HG02588 (cell line): ENCODE results near the gene ABHD17B.
"Not testable (repeated sequence)": the region's sequence is repeated elsewhere in the genome, so short reads cannot be mapped to it uniquely, and the experiment has no call there.

Experiments used
- ATAC-seq: cut with Tn5 transposase; IDR thresholded peaks from one replicate; pipeline ENCODE4 v1.9.1; 2021; ENCODE audit warnings: mild to moderate bottlenecking, moderate library complexity; ENCODE audit not compliant: unreplicated experiment

Gene ABHD17B

GRCh38 chr9:71911061-71911907 is at the start of gene ABHD17B, which contains the start of gene C9orf85:
Gene ABHD17B, minus strand, starts transcription at chr9:71911193. Its CDS starts 36,113 bp downstream, at chr9:71875080.
Gene C9orf85, plus strand, starts transcription at chr9:71911639. Its CDS starts 96 bp downstream, at chr9:71911735.
- ATAC-seq, result peak; percentile 95

- peak; percentile 86 for ATAC-seq
Observed at GRCh38 chr9:71955300-71955915, 44.4 kb upstream of the ABHD17B start.

GRCh38 chr9:71954652-71955051 is 43.7 kb upstream of the ABHD17B start:
- not testable (repeated sequence) for ATAC-seq

GRCh38 chr9:71944754-71945375 is 33.9 kb upstream of the ABHD17B start:
- no peak for ATAC-seq

DNA sequence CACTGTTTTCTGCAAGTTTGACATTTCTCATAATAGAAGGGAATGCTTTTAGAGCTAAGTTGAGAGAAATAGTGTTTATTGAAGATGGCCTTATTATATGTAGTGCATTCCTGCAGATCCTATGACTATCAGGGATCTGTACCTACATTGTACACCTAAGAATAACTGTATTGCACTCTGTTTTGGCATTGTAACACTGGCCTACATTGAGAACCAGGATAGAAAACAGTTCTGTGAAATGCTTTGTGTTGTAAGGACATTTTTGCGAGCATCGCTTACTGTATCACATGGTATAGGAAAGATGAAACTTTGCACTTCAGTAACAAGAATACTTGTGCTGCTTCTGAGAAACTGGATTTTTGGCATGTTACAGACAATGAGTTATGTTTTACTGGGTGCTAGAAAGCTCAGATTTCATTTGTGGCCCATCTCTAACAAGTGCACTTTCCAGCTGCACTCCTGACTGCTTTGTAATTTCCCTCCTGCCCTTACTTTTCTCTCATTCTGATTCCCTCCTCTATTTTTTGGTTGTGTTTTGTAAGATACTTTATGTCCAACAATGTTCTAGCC is 31.1 kb upstream of the ABHD17B start:
- no peak for ATAC-seq

GRCh38 chr9:71941060-71941568 is 30.1 kb upstream of the ABHD17B start:
- ATAC-seq, result no peak

DNA sequence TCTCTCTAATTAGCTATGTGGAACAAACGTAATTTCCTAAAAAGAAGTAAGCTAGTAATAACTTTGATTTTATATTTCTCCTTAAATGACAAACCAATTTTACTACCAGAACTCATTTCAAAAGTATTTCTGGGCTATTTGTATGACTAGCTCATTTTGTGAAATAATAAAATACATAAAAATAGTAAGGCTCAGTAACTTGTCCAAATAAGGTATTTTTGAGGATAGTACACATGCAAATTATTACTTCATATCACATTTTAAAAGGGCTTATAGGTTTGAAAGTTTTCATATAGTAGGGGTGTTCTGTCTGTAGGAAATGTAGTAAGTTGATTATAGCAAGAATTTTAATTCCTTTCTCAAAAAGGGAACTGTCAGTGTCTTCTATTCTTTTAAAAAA is 26.9 kb upstream of the ABHD17B start:
- no peak for ATAC-seq

GRCh38 chr9:71937070-71937625 is 26.2 kb upstream of the ABHD17B start:
- ATAC-seq, result no peak

DNA sequence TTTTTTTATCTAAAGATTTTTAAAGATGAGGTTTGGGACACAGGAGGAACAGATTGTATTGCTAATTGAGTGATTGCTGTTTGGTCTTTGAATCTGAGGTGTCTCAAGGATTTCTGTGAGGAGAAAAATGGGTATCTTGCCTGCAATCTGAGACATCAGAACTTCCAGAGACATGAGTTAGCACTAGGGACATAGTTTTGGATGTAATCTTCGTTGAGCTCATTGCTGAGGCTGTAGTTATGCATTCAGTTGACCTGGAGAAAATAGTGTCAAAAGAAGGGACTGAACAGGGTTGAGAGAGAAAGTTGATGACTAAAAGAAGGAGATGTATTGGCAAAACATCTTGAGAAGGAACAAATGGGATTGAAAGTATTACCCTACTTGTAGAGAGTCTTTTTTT is 25.1 kb upstream of the ABHD17B start:
- ATAC-seq, result no peak

DNA sequence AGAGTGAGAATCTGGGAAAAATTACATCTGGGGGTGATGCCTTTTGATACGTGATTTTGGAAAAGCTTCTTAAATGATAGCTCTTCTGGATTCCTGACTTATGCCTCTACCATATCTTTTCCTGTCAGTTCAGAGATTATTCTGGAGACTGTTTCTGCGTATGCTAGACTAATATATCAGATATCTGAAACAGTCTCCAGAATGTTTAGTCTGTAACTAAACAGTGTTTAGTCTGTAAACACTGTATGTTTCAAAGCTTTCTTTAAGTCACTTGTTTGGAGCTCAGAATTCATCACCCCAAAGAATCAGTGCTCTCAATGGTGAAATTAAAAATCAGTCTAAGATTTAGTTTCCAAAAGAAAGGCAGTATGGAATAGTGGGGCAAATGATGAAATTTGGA is 20.2 kb upstream of the ABHD17B start:
- ATAC-seq, result no peak

DNA sequence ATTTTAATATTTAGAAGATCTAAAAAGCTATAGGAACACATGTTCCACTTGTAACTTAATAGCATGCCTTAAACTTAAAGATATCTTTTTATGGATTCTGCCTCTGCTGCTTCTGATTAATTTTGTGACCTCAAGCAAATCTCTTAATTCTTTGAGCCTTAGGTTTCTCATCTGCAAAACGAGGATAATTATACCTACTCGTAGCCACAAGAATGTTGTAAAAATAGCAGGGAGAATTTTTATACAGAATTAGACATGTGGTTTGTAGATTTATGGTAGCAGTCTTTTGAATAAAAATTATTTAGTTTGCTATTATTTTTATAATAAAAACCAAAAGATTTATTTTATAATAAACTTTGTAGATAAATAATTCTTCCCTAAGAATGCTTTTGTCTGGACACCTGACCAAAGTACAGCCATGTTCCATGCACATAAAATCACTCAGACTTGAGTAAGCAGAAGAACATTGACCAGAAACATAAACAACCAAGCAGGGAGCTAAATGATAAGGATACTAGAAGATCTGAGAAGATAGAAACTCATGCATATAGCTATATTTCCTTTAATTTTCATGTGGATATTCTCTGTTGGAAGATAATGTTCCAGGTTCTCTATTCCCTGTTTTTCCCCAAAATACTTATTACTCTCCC is 18.9 kb upstream of the ABHD17B start:
- no peak for ATAC-seq

- no peak for ATAC-seq
Observed at GRCh38 chr9:71929223-71929622, 18.2 kb upstream of the ABHD17B start.

GRCh38 chr9:71928806-71929205 is 17.8 kb upstream of the ABHD17B start:
- ATAC-seq, result no peak

DNA sequence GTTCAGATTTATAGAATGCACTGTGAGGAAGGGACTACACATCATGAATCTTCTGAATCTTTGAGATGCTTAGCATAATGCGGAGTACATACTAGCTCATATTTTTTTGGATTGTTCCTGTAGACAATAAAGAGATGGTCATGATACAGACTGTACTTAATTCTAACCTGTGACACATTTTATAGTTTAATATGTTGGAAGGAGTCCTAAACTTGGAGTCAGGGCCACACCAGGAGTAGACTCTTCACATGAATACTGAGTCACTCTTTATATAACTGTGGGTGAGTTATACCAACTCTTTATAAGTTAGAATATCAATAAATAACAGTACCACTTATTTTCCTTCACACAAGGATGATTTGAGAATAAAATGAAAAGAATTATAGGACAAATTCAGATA is 17.4 kb upstream of the ABHD17B start:
- no peak for ATAC-seq

- no peak for ATAC-seq
Observed at GRCh38 chr9:71925834-71926233, 14.8 kb upstream of the ABHD17B start.

- no peak for ATAC-seq
Observed at GRCh38 chr9:71924576-71924975, 13.6 kb upstream of the ABHD17B start.

DNA sequence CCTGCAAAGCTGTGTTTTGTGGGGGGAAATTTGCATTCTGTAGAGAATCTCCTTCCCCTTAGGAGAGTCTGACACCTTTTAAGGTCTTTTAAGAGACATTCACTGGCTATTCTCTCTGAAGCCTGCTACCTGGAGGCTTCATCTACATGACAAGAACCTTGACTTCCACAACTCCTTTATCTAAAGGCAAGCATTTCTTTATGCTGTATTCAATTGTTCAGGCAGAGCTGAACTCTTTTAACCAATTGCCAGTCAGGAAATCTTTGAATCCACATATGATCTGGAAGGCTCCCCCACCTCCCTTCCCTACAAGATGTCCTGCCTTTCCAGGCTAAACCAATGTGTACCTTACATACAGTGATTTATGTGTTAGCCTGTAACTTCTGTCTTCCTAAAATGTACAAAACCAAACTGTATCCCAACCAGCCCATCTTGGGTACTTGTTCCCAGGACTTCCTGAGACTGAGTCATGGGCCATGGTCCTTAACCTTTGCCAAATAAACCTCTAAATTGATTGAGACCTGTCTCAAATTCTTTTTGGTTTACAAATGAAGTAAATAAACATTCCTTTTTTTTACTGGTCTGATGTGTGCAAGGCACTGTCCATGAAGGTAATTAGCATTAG is 10.3 kb upstream of the ABHD17B start:
- no peak for ATAC-seq

GRCh38 chr9:71920456-71921189 is 9.6 kb upstream of the ABHD17B start:
- no peak for ATAC-seq

- ATAC-seq, result no peak
Observed at GRCh38 chr9:71918419-71918818, 7.4 kb upstream of the ABHD17B start.
